ENCODE results near the gene ENAM.

Gene ENAM

DNA sequence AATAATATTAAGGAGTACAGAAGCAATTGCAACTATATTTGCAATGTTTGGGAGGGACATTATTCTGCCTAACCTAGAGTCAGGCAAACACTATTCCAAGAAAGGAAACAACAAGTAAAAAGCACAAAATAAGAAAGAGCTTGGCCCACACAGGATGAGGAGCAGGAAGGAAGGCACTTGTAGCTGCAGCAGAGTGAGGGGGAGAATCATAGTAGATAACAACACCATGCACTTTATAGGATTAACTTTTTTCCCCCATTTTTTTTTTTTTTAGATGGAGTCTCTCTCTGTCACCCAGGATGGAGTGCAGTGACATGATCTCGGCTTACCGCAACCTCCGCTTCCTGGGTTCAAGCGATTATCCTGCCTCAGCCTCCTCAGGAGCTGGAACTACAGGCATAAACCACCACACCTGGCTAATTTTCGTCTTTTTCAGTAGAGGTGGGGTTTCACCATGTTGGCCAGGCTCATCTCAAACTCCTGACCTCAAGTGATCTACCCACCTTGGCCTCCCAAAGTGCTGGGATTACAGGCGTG, 48.1 kb downstream of the ENAM start:
- H4K91ac ChIP-seq (ENCODE audit: low read depth, low read length) = no peak overlapping the region
- no peak overlapping the region for H3K14ac ChIP-seq (ENCODE audit: low read length)
- H2AFZ ChIP-seq (ENCODE audit: insufficient read depth, low read length, poor library complexity) = no peak overlapping the region
- H4K12ac ChIP-seq (ENCODE audit: low read depth, low read length) = no peak overlapping the region
- no peak overlapping the region for H3K18ac ChIP-seq (ENCODE audit: low read length)
- H3K4me2 ChIP-seq (ENCODE audit: low read length) = no peak overlapping the region
- no peak for DNase-seq
- no peak overlapping the region for H3K27ac ChIP-seq (ENCODE audit: low read depth, low read length)
- H3K4ac ChIP-seq (ENCODE audit: low read depth, low read length) = no peak overlapping the region
- H2BK12ac ChIP-seq (ENCODE audit: low read length) = no peak overlapping the region
- H3K79me1 ChIP-seq (ENCODE audit: low read length) = no peaks in the 10 kb centered on the region
- no peak overlapping the region for H3K9ac ChIP-seq (ENCODE audit: low read length)
- H4K8ac ChIP-seq (ENCODE audit: low read depth, low read length) = no peak overlapping the region
- H3K4me3 ChIP-seq (ENCODE audit: low read depth, low read length) = no peak overlapping the region
- H3K9me3 ChIP-seq (ENCODE audit: insufficient read depth, low read depth, low read length) = no peaks in the 10 kb centered on the region
- no peaks in the 10 kb centered on the region for H3K4me1 ChIP-seq (ENCODE audit: control insufficient read depth in 1 of 2, insufficient read depth in 2 of 2, low read length in 2 of 2)
- H2BK120ac ChIP-seq (ENCODE audit: insufficient read depth, low read length, poor library complexity) = no peak overlapping the region
- no peaks in the 10 kb centered on the region for H3K27me3 ChIP-seq (ENCODE audit: insufficient read depth, low read length)
- no peak overlapping the region for H3K23ac ChIP-seq (ENCODE audit: low read length)
- no peaks in the 10 kb centered on the region for H3K36me3 ChIP-seq (ENCODE audit: control insufficient read depth in 1 of 2, insufficient read depth in 2 of 2, low read length in 2 of 2)
- no peak overlapping the region for H2BK5ac ChIP-seq (ENCODE audit: low read depth, low read length, poor library complexity)
- WGBS (ENCODE audit: extremely low coverage, insufficient coverage, insufficient read length) = no CpG with 5 or more reads among the region's 6 CpGs
- H2AK5ac ChIP-seq (ENCODE audit: low read length) = no peak overlapping the region
- no peaks in the 10 kb centered on the region for H3K79me2 ChIP-seq (ENCODE audit: control insufficient read depth, insufficient read depth, low read length, poor library complexity)

DNA sequence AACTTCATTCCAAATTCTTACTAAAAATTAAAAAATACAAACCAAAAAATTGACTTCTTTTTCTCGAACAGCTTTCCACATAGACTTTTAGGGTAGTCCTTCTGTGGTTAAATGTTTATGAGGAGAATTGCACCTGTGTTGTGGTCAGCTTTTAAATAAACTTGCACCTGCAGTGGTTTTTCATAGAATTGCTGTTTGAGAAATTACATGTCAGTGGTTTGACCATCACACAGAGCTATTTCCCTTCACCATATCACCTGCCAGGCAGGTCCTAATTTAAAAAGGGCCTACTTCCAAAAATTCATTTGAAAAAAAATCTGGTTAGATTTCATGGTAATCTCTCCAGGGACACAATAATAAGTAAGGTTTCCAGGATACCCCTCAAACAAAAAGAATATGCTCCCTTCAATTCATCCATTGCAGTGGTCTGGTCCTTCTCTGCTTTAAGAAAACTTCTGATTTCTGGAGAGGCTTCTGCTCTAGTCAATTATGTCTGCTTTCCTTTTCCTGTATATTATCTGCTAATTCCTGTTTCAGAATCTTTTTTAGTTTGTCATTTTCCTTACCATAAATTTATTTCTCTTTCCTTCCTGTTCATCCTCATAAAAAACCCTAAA, 49.9 kb downstream of the ENAM start:
- Histone ChIP-seq H2BK5ac (ENCODE audit: low read depth, low read length, poor library complexity) (no peak overlapping the region), H3K18ac (ENCODE audit: low read length) (no peak overlapping the region), H2BK120ac (ENCODE audit: insufficient read depth, low read length, poor library complexity) (no peak overlapping the region), H3K36me3 (ENCODE audit: control insufficient read depth in 1 of 2, insufficient read depth in 2 of 2, low read length in 2 of 2) (no peaks in the 10 kb centered on the region), H4K12ac (ENCODE audit: low read depth, low read length) (no peak overlapping the region), H3K4me2 (ENCODE audit: low read length) (no peak overlapping the region), H3K27ac (ENCODE audit: low read depth, low read length) (no peak overlapping the region), H4K91ac (ENCODE audit: low read depth, low read length) (no peak overlapping the region), H3K9ac (ENCODE audit: low read length) (no peak overlapping the region), H3K27me3 (ENCODE audit: insufficient read depth, low read length) (no peaks in the 10 kb centered on the region), H3K9me3 (ENCODE audit: insufficient read depth, low read depth, low read length) (no peaks in the 10 kb centered on the region), H3K4me3 (ENCODE audit: low read depth, low read length) (no peak overlapping the region), H2AFZ (ENCODE audit: insufficient read depth, low read length, poor library complexity) (no peak overlapping the region), H3K79me2 (ENCODE audit: control insufficient read depth, insufficient read depth, low read length, poor library complexity) (no peaks in the 10 kb centered on the region), H2BK12ac (ENCODE audit: low read length) (no peak overlapping the region), H3K23ac (ENCODE audit: low read length) (no peak overlapping the region), H4K8ac (ENCODE audit: low read depth, low read length) (no peak overlapping the region), H3K79me1 (ENCODE audit: low read length) (no peaks in the 10 kb centered on the region), H3K14ac (ENCODE audit: low read length) (no peak overlapping the region), H2AK5ac (ENCODE audit: low read length) (no peak overlapping the region), H3K4ac (ENCODE audit: low read depth, low read length) (no peak overlapping the region), H3K4me1 (ENCODE audit: control insufficient read depth in 1 of 2, insufficient read depth in 2 of 2, low read length in 2 of 2) (no peaks in the 10 kb centered on the region)
- no peak for DNase-seq
- WGBS (ENCODE audit: extremely low coverage, insufficient coverage, insufficient read length) = 100% methylated on average over 1 of the region's 1 CpG

DNA sequence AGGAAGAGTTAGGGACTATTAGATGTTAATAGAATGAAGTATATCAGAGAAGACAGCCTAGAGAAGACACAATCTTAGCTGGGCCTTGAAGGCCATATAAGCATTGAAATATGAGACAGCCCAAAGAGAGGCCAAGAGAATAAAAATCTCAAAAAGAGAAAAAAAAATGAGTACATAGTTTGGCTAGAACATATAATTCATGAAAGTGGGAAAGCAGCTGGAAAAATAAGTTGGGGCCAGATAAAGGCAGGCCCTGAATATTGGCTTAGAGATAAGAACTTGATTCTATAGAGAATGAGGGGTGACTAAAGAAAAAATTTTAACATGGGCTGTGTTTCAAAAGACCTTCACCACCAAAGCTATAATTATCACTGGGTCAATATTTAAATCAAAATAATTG, 52.4 kb downstream of the ENAM start:
- Histone ChIP-seq H4K91ac (ENCODE audit: low read depth, low read length) (no peak overlapping the region), H3K14ac (ENCODE audit: low read length) (no peak overlapping the region), H3K27ac (ENCODE audit: low read depth, low read length) (no peak overlapping the region), H4K8ac (ENCODE audit: low read depth, low read length) (no peak overlapping the region), H3K23ac (ENCODE audit: low read length) (no peak overlapping the region), H3K4ac (ENCODE audit: low read depth, low read length) (no peak overlapping the region), H3K4me2 (ENCODE audit: low read length) (no peak overlapping the region), H2AFZ (ENCODE audit: insufficient read depth, low read length, poor library complexity) (no peak overlapping the region), H3K9me3 (ENCODE audit: insufficient read depth, low read depth, low read length) (no peaks in the 10 kb centered on the region), H2BK12ac (ENCODE audit: low read length) (no peak overlapping the region), H4K12ac (ENCODE audit: low read depth, low read length) (no peak overlapping the region), H3K18ac (ENCODE audit: low read length) (no peak overlapping the region), H2BK5ac (ENCODE audit: low read depth, low read length, poor library complexity) (no peak overlapping the region), H2BK120ac (ENCODE audit: insufficient read depth, low read length, poor library complexity) (no peak overlapping the region), H3K79me1 (ENCODE audit: low read length) (no peaks in the 10 kb centered on the region), H3K79me2 (ENCODE audit: control insufficient read depth, insufficient read depth, low read length, poor library complexity) (no peaks in the 10 kb centered on the region), H3K4me1 (ENCODE audit: control insufficient read depth in 1 of 2, insufficient read depth in 2 of 2, low read length in 2 of 2) (no peaks in the 10 kb centered on the region), H2AK5ac (ENCODE audit: low read length) (no peak overlapping the region), H3K9ac (ENCODE audit: low read length) (no peak overlapping the region), H3K27me3 (ENCODE audit: insufficient read depth, low read length) (no peaks in the 10 kb centered on the region), H3K4me3 (ENCODE audit: low read depth, low read length) (no peak overlapping the region), H3K36me3 (ENCODE audit: control insufficient read depth in 1 of 2, insufficient read depth in 2 of 2, low read length in 2 of 2) (no peaks in the 10 kb centered on the region)
- DNase-seq = no peak

DNA sequence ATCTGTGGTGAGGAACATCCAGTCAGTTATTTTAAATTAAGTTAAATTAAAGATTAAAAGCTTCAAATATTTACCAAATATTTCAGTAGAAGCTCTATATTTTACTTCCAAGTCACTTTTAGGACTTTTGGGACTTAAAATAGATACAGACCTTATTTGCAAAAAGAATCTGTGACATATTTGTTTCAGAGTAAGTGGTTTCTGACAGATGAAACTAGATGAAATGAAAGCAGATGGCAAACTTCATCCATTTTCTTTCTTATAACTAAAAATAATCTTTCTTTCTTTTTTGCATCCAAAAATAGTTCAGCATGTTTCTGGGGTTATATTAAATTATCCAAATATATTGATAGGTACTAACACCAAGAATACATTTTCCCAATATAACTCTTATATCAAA, 53.2 kb downstream of the ENAM start:
- Histone ChIP-seq H2AFZ (ENCODE audit: insufficient read depth, low read length, poor library complexity) (no peak overlapping the region), H4K12ac (ENCODE audit: low read depth, low read length) (no peak overlapping the region), H3K14ac (ENCODE audit: low read length) (no peak overlapping the region), H2BK5ac (ENCODE audit: low read depth, low read length, poor library complexity) (no peak overlapping the region), H3K27ac (ENCODE audit: low read depth, low read length) (no peak overlapping the region), H2BK12ac (ENCODE audit: low read length) (no peak overlapping the region), H4K8ac (ENCODE audit: low read depth, low read length) (no peak overlapping the region), H3K4me3 (ENCODE audit: low read depth, low read length) (no peak overlapping the region), H3K27me3 (ENCODE audit: insufficient read depth, low read length) (no peaks in the 10 kb centered on the region), H3K4ac (ENCODE audit: low read depth, low read length) (no peak overlapping the region), H3K79me1 (ENCODE audit: low read length) (no peaks in the 10 kb centered on the region), H3K4me2 (ENCODE audit: low read length) (no peak overlapping the region), H2AK5ac (ENCODE audit: low read length) (no peak overlapping the region), H3K9ac (ENCODE audit: low read length) (no peak overlapping the region), H3K18ac (ENCODE audit: low read length) (no peak overlapping the region), H3K36me3 (ENCODE audit: control insufficient read depth in 1 of 2, insufficient read depth in 2 of 2, low read length in 2 of 2) (no peaks in the 10 kb centered on the region), H4K91ac (ENCODE audit: low read depth, low read length) (no peak overlapping the region), H3K4me1 (ENCODE audit: control insufficient read depth in 1 of 2, insufficient read depth in 2 of 2, low read length in 2 of 2) (no peaks in the 10 kb centered on the region), H3K23ac (ENCODE audit: low read length) (no peak overlapping the region), H2BK120ac (ENCODE audit: insufficient read depth, low read length, poor library complexity) (no peak overlapping the region), H3K79me2 (ENCODE audit: control insufficient read depth, insufficient read depth, low read length, poor library complexity) (no peaks in the 10 kb centered on the region), H3K9me3 (ENCODE audit: insufficient read depth, low read depth, low read length) (no peaks in the 10 kb centered on the region)
- DNase-seq = no peak
